ENCODE measurements around the gene P4HB. TPM values are rescaled to one million over a fixed set of nuclear protein-coding genes. Genes with fewer than 3 reads are reported as not detected.

Gene P4HB
- total and polyA plus RNA-seq, 5 donors from 2014 or later = 186 to 231 (median 213) TPM

DNA sequence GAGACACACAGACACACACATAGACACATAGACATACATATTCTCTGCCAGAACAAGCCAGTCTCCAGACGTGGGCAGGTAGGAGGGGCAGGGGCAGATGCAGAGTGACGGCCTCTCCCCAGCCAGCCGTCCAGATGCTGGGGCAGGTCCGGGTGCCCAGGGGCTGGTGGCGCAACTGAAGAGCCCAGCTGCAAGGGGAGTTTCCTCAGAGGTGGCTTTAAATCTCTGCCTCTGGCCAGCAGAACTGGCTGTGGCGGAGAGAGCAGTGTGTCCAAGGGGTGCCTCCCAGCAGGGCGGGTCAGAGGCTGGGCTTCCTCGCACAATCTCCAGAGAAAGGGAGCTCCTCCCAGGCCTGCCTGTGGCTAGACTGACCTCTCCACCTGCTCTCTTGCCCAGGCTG lies 65.8 kb downstream of the P4HB start:
- H3K4me1 ChIP-seq (ENCODE audit: control insufficient read depth, insufficient read depth, low read length, poor library complexity, severe bottlenecking) = no peaks in the 10 kb centered on the region
- no peaks in the 10 kb centered on the region for H3K4me1 Mint-ChIP-seq
- ATAC-seq (ENCODE audit: low read depth in 2 of 2) = no peak
- no peaks in the 10 kb centered on the region for H3K9me3 Mint-ChIP-seq
- H3K27me3 ChIP-seq (ENCODE audit: control insufficient read depth, insufficient read depth, low read length) = peaks cover 2% of the 10 kb centered on the region
- no peak overlapping the region for H3K27ac Mint-ChIP-seq
- H3K9me3 ChIP-seq (ENCODE audit: control insufficient read depth in 2 of 2, low read length in 2 of 2) = no peaks in the 10 kb centered on the region
- H3K4me3 Mint-ChIP-seq = no peak overlapping the region
- no peaks in the 10 kb centered on the region for H3K36me3 ChIP-seq (ENCODE audit: control insufficient read depth, insufficient read depth, low read length)
- DNase-seq = no peak
- no peak overlapping the region for H3K27ac ChIP-seq (ENCODE audit: insufficient read depth, low read length, poor library complexity, severe bottlenecking)
- no peak overlapping the region for H3K4me3 ChIP-seq (ENCODE audit: low read depth, low read length)
- H3K27me3 Mint-ChIP-seq = peaks cover 8% of the 10 kb centered on the region
- no peaks in the 10 kb centered on the region for H3K36me3 Mint-ChIP-seq

DNA sequence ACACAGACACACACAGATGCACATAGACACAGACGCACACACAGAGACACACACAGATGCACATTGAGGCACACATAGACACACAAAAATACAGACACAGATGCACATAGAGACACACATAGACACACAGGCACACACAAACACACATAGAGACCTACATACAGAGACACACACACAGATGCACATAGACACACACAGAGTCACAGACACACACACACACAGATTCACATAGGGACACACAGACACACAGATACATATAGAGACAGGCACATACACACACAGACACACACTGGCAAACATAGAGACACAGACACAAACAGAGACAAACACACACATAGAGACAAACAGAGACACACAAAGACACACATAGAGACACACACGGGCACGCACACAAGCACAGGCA lies 66.3 kb downstream of the P4HB start:
- H3K4me3 Mint-ChIP-seq = no peak overlapping the region
- no peaks in the 10 kb centered on the region for H3K4me1 Mint-ChIP-seq
- ATAC-seq (ENCODE audit: low read depth in 2 of 2) (no peak), DNase-seq (no peak)
- H3K9me3 Mint-ChIP-seq = no peaks in the 10 kb centered on the region
- Histone ChIP-seq H3K27me3 (ENCODE audit: control insufficient read depth, insufficient read depth, low read length) (peaks cover 2% of the 10 kb centered on the region), H3K9me3 (ENCODE audit: control insufficient read depth in 2 of 2, low read length in 2 of 2) (no peaks in the 10 kb centered on the region), H3K27ac (ENCODE audit: insufficient read depth, low read length, poor library complexity, severe bottlenecking) (no peak overlapping the region), H3K36me3 (ENCODE audit: control insufficient read depth, insufficient read depth, low read length) (no peaks in the 10 kb centered on the region), H3K4me3 (ENCODE audit: low read depth, low read length) (no peak overlapping the region), H3K4me1 (ENCODE audit: control insufficient read depth, insufficient read depth, low read length, poor library complexity, severe bottlenecking) (no peaks in the 10 kb centered on the region)
- H3K36me3 Mint-ChIP-seq = no peaks in the 10 kb centered on the region
- H3K27ac Mint-ChIP-seq = no peak overlapping the region
- peaks cover 4% of the 10 kb centered on the region for H3K27me3 Mint-ChIP-seq

Other genes with a start within 250 kb of the P4HB start
Only the 30 nearest of the 31 such genes appear.
- gene NPLOC4, start 223.4 kb downstream of the P4HB start, total RNA-seq = 103 TPM
- gene NPLOC4, start 223.4 kb downstream of the P4HB start, polyA plus RNA-seq = 10 to 100 TPM; 48.6 to 53.1 (median 51.0) TPM
- gene TSPAN10, start 223.3 kb downstream of the P4HB start, total RNA-seq = not detected
- under 1 TPM in 3 of 4 donors, not detected in 1; 0.21 to 0.70 (median 0.24) TPM for gene TSPAN10, start 223.3 kb downstream of the P4HB start, polyA plus RNA-seq
- gene PDE6G, start 204.0 kb downstream of the P4HB start, total RNA-seq = 0.67 TPM
- 1 to 10 TPM in 2 of 4 donors, under 1 TPM in 1, not detected in 1; 0.94 to 1.4 (median 1.1) TPM for gene PDE6G, start 204.0 kb downstream of the P4HB start, polyA plus RNA-seq
- gene OXLD1, start 193.9 kb downstream of the P4HB start, total RNA-seq = 37.7 TPM
- 100 to 1,000 TPM in 1 of 4 donors, 10 to 100 TPM in 3; 78.4 to 108 (median 84.2) TPM for gene OXLD1, start 193.9 kb downstream of the P4HB start, polyA plus RNA-seq
- gene CCDC137, start 193.8 kb downstream of the P4HB start, total RNA-seq = 30.4 TPM
- 10 to 100 TPM; 10.2 to 14.3 (median 12.0) TPM for gene CCDC137, start 193.8 kb downstream of the P4HB start, polyA plus RNA-seq
- gene ARL16, start 176.7 kb downstream of the P4HB start, total RNA-seq = 34.7 TPM
- 10 to 100 TPM; 24.7 to 27.7 (median 26.3) TPM for gene ARL16, start 176.7 kb downstream of the P4HB start, polyA plus RNA-seq
- gene HGS, start 176.5 kb downstream of the P4HB start, total RNA-seq = 148 TPM
- 10 to 100 TPM; 23.4 to 30.5 (median 27.7) TPM for gene HGS, start 176.5 kb downstream of the P4HB start, polyA plus RNA-seq
- gene MRPL12, start 157.2 kb downstream of the P4HB start, total RNA-seq = 18.5 TPM
- 10 to 100 TPM; 45.1 to 49.2 (median 47.2) TPM for gene MRPL12, start 157.2 kb downstream of the P4HB start, polyA plus RNA-seq
- 2.5 TPM for gene SLC25A10, start 148.3 kb downstream of the P4HB start, total RNA-seq
- 1 to 10 TPM; 3.4 to 4.3 (median 3.7) TPM for gene SLC25A10, start 148.3 kb downstream of the P4HB start, polyA plus RNA-seq
- gene GCGR, start 56.4 kb downstream of the P4HB start, total RNA-seq = not detected
- not detected for gene GCGR, start 56.4 kb downstream of the P4HB start, polyA plus RNA-seq
- gene MCRIP1, start 27.2 kb downstream of the P4HB start, total RNA-seq = 59.9 TPM
- gene MCRIP1, start 27.2 kb downstream of the P4HB start, polyA plus RNA-seq = 10 to 100 TPM; 58.1 to 93.2 (median 77.1) TPM
- gene PPP1R27, start 25.5 kb downstream of the P4HB start, total RNA-seq = not detected
- not detected for gene PPP1R27, start 25.5 kb downstream of the P4HB start, polyA plus RNA-seq
- gene ARHGDIA, start 10.8 kb upstream of the P4HB start, total RNA-seq = 578 TPM
- 100 to 1,000 TPM in 2 of 4 donors, 10 to 100 TPM in 2; 91.4 to 141 (median 99.4) TPM for gene ARHGDIA, start 10.8 kb upstream of the P4HB start, polyA plus RNA-seq
- gene ALYREF, start 31.1 kb upstream of the P4HB start, total RNA-seq = 90.9 TPM
- gene ALYREF, start 31.1 kb upstream of the P4HB start, polyA plus RNA-seq = 10 to 100 TPM; 24.8 to 57.6 (median 39.6) TPM
- gene ANAPC11, start 31.2 kb upstream of the P4HB start, total RNA-seq = 44.4 TPM
- gene ANAPC11, start 31.2 kb upstream of the P4HB start, polyA plus RNA-seq = 100 to 1,000 TPM; 262 to 331 (median 290) TPM
- gene NPB, start 41.7 kb upstream of the P4HB start, total RNA-seq = not detected
- gene NPB, start 41.7 kb upstream of the P4HB start, polyA plus RNA-seq = under 1 TPM in 1 of 4 donors, not detected in 3; 0.10 TPM
- gene PCYT2, start 50.9 kb upstream of the P4HB start, total RNA-seq = 28.6 TPM
- 10 to 100 TPM; 25.6 to 30.9 (median 26.8) TPM for gene PCYT2, start 50.9 kb upstream of the P4HB start, polyA plus RNA-seq
- 78.1 TPM for gene SIRT7, start 57.6 kb upstream of the P4HB start, total RNA-seq
- 10 to 100 TPM; 35.9 to 43.8 (median 41.7) TPM for gene SIRT7, start 57.6 kb upstream of the P4HB start, polyA plus RNA-seq
- 14.3 TPM for gene MAFG, start 67.2 kb upstream of the P4HB start, total RNA-seq
- gene MAFG, start 67.2 kb upstream of the P4HB start, polyA plus RNA-seq = 1 to 10 TPM; 2.2 to 3.0 (median 2.6) TPM
- 1.1 TPM for gene PYCR1, start 76.8 kb upstream of the P4HB start, total RNA-seq
- 1 to 10 TPM in 2 of 4 donors, under 1 TPM in 2; 0.54 to 2.2 (median 1.1) TPM for gene PYCR1, start 76.8 kb upstream of the P4HB start, polyA plus RNA-seq
- not detected for gene MYADML2, start 86.7 kb upstream of the P4HB start, total RNA-seq
- not detected for gene MYADML2, start 86.7 kb upstream of the P4HB start, polyA plus RNA-seq
- gene NOTUM, start 100.7 kb upstream of the P4HB start, total RNA-seq = not detected
- under 1 TPM in 2 of 4 donors, not detected in 2; 0.09 to 0.17 TPM for gene NOTUM, start 100.7 kb upstream of the P4HB start, polyA plus RNA-seq
- gene ASPSCR1, start 117.1 kb upstream of the P4HB start, total RNA-seq = 41.4 TPM
- 10 to 100 TPM; 25.2 to 29.4 (median 28.2) TPM for gene ASPSCR1, start 117.1 kb upstream of the P4HB start, polyA plus RNA-seq
- gene CENPX, start 162.3 kb upstream of the P4HB start, total RNA-seq = 31.4 TPM
- 10 to 100 TPM; 43.8 to 66.4 (median 65.0) TPM for gene CENPX, start 162.3 kb upstream of the P4HB start, polyA plus RNA-seq
- 16.6 TPM for gene LRRC45, start 162.8 kb upstream of the P4HB start, total RNA-seq
- gene LRRC45, start 162.8 kb upstream of the P4HB start, polyA plus RNA-seq = 1 to 10 TPM; 3.9 to 7.7 (median 6.0) TPM
- 3.6 TPM for gene RAC3, start 171.1 kb upstream of the P4HB start, total RNA-seq
- under 1 TPM in 1 of 4 donors, not detected in 3; 0.26 TPM for gene RAC3, start 171.1 kb upstream of the P4HB start, polyA plus RNA-seq
- 96.9 TPM for gene DCXR, start 177.2 kb upstream of the P4HB start, total RNA-seq
- gene DCXR, start 177.2 kb upstream of the P4HB start, polyA plus RNA-seq = 100 to 1,000 TPM; 125 to 150 (median 131) TPM
- gene RFNG, start 191.3 kb upstream of the P4HB start, total RNA-seq = 35.1 TPM
- gene RFNG, start 191.3 kb upstream of the P4HB start, polyA plus RNA-seq = 1 to 10 TPM; 3.2 to 5.6 (median 4.4) TPM
- 87.5 TPM for gene GPS1, start 191.4 kb upstream of the P4HB start, total RNA-seq
- 100 to 1,000 TPM; 128 to 170 (median 162) TPM for gene GPS1, start 191.4 kb upstream of the P4HB start, polyA plus RNA-seq
- gene DUS1L, start 205.3 kb upstream of the P4HB start, total RNA-seq = 128 TPM
- gene DUS1L, start 205.3 kb upstream of the P4HB start, polyA plus RNA-seq = 10 to 100 TPM; 49.3 to 91.5 (median 62.3) TPM